Measurements from ENCODE around the gene SERPINB5. TPM values are rescaled to one million over a fixed set of nuclear protein-coding genes. Genes with fewer than 3 reads are reported as not detected.

Gene SERPINB5
- total RNA-seq, 1 experiment from 2014 or later: not detected

GRCh38 chr18:63508596-63508995, 31.8 kb downstream of the SERPINB5 start:
- in situ Hi-C loops (cut with HindIII; ENCODE audit: low pct_unique_long_range_greater_than_20kb, low sequenced_read_pairs): no loop called here
- H3K27ac ChIP-seq (ENCODE audit: low read length): no peak overlapping the region
- H3K9me3 ChIP-seq (ENCODE audit: control insufficient read depth, insufficient read depth, low read depth, low read length): no peaks in the 10 kb centered on the region
- BruUV-seq (replicated peaks): no TSS peak
- POLR2A ChIA-PET: no interaction called here
- DNase-seq (ENCODE audit: low read depth, low spot score) (no peak), ATAC-seq (no peak)
- no peaks in the 10 kb centered on the region for H3K27me3 ChIP-seq (ENCODE audit: control insufficient read depth, insufficient read depth, low read length)
- CTCF ChIA-PET: no interaction called here
- TF ChIP-seq POLR2AphosphoS5 (IDR thresholded peaks at IDR 0.05; ENCODE audit: low read depth, low read length) (no peak), REST (IDR thresholded peaks at IDR 0.05; ENCODE audit: insufficient read depth in 1 of 2, low read depth in 2 of 2, low read length in 1 of 2) (no peak), SIN3A (IDR thresholded peaks at IDR 0.05; ENCODE audit: borderline replicate concordance, insufficient read depth, low read depth, low read length) (no peak), TCF7L2 (IDR thresholded peaks at IDR 0.05; ENCODE audit: low read depth, low read length) (no peak), CTCF (IDR thresholded peaks at IDR 0.05) (no peak)
- no peaks in the 10 kb centered on the region for H3K36me3 ChIP-seq (ENCODE audit: control insufficient read depth, insufficient read depth, low read length)
- no peak overlapping the region for H3K4me3 ChIP-seq (ENCODE audit: low read depth in 2 of 2, low read length in 2 of 2)
- intact Hi-C loops (cut with micrococcal nuclease; ENCODE audit: unreplicated experiment): no loop called here
- H3K4me1 ChIP-seq (ENCODE audit: control insufficient read depth, insufficient read depth, low read length): no peaks in the 10 kb centered on the region

GRCh38 chr18:63511285-63511684, 34.5 kb downstream of the SERPINB5 start:
- Histone ChIP-seq H3K9me3 (ENCODE audit: control insufficient read depth, insufficient read depth, low read depth, low read length) (no peaks in the 10 kb centered on the region), H3K27me3 (ENCODE audit: control insufficient read depth, insufficient read depth, low read length) (no peaks in the 10 kb centered on the region), H3K27ac (ENCODE audit: low read length) (no peak overlapping the region), H3K36me3 (ENCODE audit: control insufficient read depth, insufficient read depth, low read length) (no peaks in the 10 kb centered on the region), H3K4me1 (ENCODE audit: control insufficient read depth, insufficient read depth, low read length) (no peaks in the 10 kb centered on the region), H3K4me3 (ENCODE audit: low read depth in 2 of 2, low read length in 2 of 2) (no peak overlapping the region)
- POLR2A ChIA-PET: no interaction called here
- no TSS peak for BruUV-seq (replicated peaks)
- intact Hi-C loops (cut with micrococcal nuclease; ENCODE audit: unreplicated experiment) (no loop called here), in situ Hi-C loops (cut with HindIII; ENCODE audit: low pct_unique_long_range_greater_than_20kb, low sequenced_read_pairs) (no loop called here)
- no peak for TF ChIP-seq REST (IDR thresholded peaks at IDR 0.05; ENCODE audit: insufficient read depth in 1 of 2, low read depth in 2 of 2, low read length in 1 of 2)
- no peak for TF ChIP-seq TCF7L2 (IDR thresholded peaks at IDR 0.05; ENCODE audit: low read depth, low read length)
- peak; percentile 62 for TF ChIP-seq CTCF (IDR thresholded peaks at IDR 0.05)
- no peak for TF ChIP-seq POLR2AphosphoS5 (IDR thresholded peaks at IDR 0.05; ENCODE audit: low read depth, low read length)
- no peak for TF ChIP-seq SIN3A (IDR thresholded peaks at IDR 0.05; ENCODE audit: borderline replicate concordance, insufficient read depth, low read depth, low read length)
- CTCF ChIA-PET: interaction anchor here (0.6 kb wide), 1 partner anchor 231 kb away, joined by 7 read pairs; no protein-coding TSS in a partner anchor
- DNase-seq (ENCODE audit: low read depth, low spot score): peak; percentile 15
- no peak for ATAC-seq
